Spinal cord (tissue), 10 donors: ENCODE results near the gene MKS1. TPM values are rescaled to one million over a fixed set of nuclear protein-coding genes. Genes with fewer than 3 reads are reported as not detected.

Source experiments
- DNase-seq, 6 donors: peaks; one replicate each; pipeline versions ENCODE4 v3.0.0 to v3.0.0-alpha.2; 2013 to 2015; ENCODE audit warnings: low spot score in 6 of 6, low read depth in 4 of 6
- H3K27ac ChIP-seq: one replicate; pipeline ENCODE4 v1.5.1; 2013; ENCODE audit warnings: low read depth, low read length, control low read depth
- H3K27me3 ChIP-seq: one replicate; pipeline ENCODE4 v1.6.1; 2013; ENCODE audit warnings: low read length; ENCODE audit not compliant: control insufficient read depth, insufficient read depth
- H3K36me3 ChIP-seq: one replicate; pipeline ENCODE4 v1.6.1; 2013; ENCODE audit warnings: low read length; ENCODE audit not compliant: control insufficient read depth, insufficient read depth
- H3K4me1 ChIP-seq: one replicate; pipeline ENCODE4 v1.6.1; 2013; ENCODE audit warnings: low read length; ENCODE audit not compliant: control insufficient read depth, insufficient read depth
- H3K4me3 ChIP-seq: one replicate; pipeline ENCODE4 v1.5.1; 2013; ENCODE audit warnings: low read depth, low read length, control low read depth
- H3K9me3 ChIP-seq: one replicate; pipeline ENCODE4 v1.6.1; 2013; ENCODE audit warnings: low read length; ENCODE audit not compliant: control insufficient read depth, insufficient read depth
- WGBS: methylation state at CpG from one replicate; pipeline ENCODE4 v1.1.5; 2013; ENCODE audit warnings: missing lambda C conversion rate; ENCODE audit not compliant: insufficient coverage; 5-methylcytosine and 5-hydroxymethylcytosine counted together
- polyA plus RNA-seq, 2 donors: library from polyadenylated mRNA; unstranded; fragments of 120-200 nt; gene quantifications; one replicate each; pipeline ENCODE4 v1.2.1, GENCODE V29; 2013; ENCODE audit not compliant: insufficient read length in 2 of 2
- total RNA-seq, 2 donors: library from RNA; depleted of rRNA in 1 of 2; stranded (reverse); fragments of 120-200 nt in 1 of 2; fragments of >200 nt in 1 of 2; gene quantifications; one replicate each; pipeline versions ENCODE4 v1.2.3 to v1.2.4, GENCODE V29; 2013 to 2014
- donor health status: healthy.

Gene MKS1
- total and polyA plus RNA-seq, 4 donors: 15.8 to 29.0 (median 25.2) TPM

DNA sequence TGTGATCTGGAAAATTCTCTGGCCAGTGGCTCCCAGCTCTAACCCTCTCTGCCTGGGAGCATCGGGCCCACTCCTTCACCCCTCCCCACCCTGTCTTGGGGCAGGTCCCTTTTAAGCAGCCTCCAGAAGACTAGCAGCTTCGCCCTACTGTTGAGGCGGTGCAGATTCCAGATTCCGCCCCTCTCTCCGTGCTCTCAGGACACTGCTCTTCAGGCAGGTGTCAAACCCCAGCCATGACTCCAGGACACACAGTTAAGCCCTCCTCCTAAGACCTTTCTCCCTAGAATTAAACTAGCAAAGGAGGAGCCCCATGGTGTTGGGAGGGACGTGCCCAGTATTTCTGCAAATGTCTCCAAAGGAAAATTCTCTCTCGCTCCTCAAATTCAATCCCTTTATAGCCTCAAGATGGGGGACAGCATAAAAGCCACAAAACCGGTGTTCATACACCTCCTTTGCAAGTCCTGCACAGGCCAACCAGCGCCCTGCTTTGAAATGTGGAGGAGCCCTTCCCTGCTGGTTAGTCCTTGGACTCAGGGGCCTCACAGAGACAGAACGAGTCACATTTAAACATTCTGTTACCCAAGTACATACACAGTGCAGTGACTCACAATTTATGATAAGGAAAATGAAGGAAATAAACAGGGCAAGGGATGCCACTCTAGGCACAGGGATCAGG lies 26.5 kb upstream of the MKS1 start:
- no peak overlapping the region for H3K27ac ChIP-seq
- no peaks in the 10 kb centered on the region for H3K9me3 ChIP-seq
- no peak for DNase-seq
- H3K36me3 ChIP-seq: no peaks in the 10 kb centered on the region
- H3K27me3 ChIP-seq: peaks cover 41% of the 10 kb centered on the region
- WGBS: 50% methylated on average over 5 of the region's 10 CpGs
- no peak overlapping the region for H3K4me3 ChIP-seq
- H3K4me1 ChIP-seq: peaks cover 13% of the 10 kb centered on the region

DNA sequence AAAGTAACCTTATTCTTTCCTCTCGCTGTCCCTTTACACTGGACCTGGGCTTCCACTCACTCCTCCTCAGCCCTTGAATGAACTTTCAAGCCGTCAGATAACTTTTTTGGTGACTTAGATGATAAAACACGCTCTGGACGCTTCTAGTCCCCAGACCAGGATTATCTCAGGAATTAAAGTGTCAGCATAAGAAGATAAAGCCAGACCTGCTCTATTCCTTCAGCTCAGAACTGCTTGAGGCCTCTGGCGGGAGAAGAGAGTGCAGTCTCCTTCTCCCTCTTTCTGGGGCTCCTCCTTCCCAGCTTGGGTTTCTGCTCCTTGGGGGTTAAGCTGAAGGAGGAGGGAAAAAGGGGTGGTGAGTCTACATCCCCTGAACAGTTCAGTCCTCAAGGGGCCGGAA lies 25.9 kb upstream of the MKS1 start:
- no peaks in the 10 kb centered on the region for H3K36me3 ChIP-seq
- DNase-seq: no peak
- no peaks in the 10 kb centered on the region for H3K9me3 ChIP-seq
- peaks cover 12% of the 10 kb centered on the region for H3K4me1 ChIP-seq
- no peak overlapping the region for H3K27ac ChIP-seq
- H3K4me3 ChIP-seq: no peak overlapping the region
- H3K27me3 ChIP-seq: peaks cover 40% of the 10 kb centered on the region
- WGBS: 85% methylated on average over 3 of the region's 6 CpGs

DNA sequence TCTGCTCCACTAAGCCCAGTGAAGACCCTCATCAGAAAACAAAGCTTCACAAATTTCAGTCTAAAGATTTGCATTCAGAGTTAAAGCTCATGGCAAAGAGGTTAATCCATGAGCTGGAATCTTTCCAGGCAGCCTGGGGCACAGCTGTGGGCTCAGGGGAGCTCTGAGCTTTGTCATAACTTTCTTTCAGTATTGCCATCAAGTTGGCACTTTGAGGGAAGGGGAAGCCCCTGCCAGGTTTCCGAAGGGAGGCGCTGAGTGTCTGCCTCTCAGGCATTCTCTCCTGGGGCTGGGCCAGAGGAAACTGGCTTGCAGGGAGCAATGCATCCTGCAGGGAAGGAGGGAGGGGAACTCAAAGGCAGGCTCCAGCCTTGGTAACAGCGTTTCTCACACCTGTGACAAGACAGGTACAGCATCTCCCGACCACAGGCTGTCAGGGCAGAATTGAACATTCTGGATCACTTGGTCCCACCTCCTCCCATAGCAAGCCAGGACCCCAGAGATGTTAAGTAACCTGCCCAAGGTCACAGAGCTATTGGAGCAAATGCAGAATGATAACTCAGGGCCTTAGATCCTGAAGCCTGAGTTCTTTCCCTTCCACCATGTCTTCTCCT lies 23.2 kb upstream of the MKS1 start:
- DNase-seq: peak in 2 of 6 donors; percentile 26 to 41
- no peaks in the 10 kb centered on the region for H3K4me1 ChIP-seq
- no peak overlapping the region for H3K4me3 ChIP-seq
- no peaks in the 10 kb centered on the region for H3K9me3 ChIP-seq
- H3K27me3 ChIP-seq: peaks cover 21% of the 10 kb centered on the region
- H3K36me3 ChIP-seq: no peaks in the 10 kb centered on the region
- no peak overlapping the region for H3K27ac ChIP-seq
- WGBS: 11% methylated on average over 4 of the region's 4 CpGs

DNA sequence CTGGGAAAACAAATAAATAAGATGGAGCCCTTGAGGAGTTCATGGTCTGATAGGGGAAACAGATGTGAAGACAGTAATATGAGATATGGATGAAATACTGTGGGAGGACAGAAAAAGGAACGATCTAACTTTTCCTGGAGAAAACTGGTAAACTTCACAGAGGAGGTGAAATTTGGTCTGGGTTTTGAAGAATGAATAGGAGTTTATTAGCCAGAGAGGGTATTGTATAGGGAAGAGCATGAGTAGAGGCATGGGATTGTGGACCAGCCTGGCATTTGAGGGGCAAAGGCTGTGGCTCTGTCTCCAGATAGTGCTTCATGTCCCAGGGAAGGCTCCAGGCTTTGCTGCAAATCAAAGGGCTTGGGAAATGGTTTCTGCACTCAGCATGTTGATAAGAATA lies 20.9 kb upstream of the MKS1 start:
- H3K4me3 ChIP-seq: no peak overlapping the region
- H3K36me3 ChIP-seq: no peaks in the 10 kb centered on the region

DNA sequence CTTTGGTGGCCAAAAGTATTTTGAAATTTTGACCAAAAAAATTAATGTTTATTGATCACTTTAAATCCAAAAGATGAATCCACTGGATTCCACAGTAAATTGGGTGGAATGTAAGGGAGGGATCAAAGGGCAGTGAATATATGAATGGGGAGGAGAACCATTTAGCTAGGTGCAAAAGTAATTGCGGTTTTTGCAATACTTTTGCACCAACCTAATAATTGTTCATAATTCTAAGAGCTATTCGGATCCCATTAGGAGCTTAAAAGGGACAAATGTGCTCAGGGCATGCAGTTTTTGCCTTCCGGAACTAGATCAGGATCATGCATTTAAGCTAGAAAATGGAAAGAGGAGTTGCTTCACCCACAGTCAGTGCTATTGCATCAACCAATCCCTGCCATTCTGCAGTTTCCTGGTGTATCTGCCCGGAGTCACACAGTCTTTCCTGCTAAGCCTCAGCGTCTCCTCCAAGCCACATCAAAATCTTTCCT lies 19.1 kb upstream of the MKS1 start, which contains the start of gene LPO:
TSS of gene LPO (plus strand) at position 438 of the 488 bp plus-strand sequence. CDS start 4,396 bp downstream, outside the sequence.
- H3K4me1 ChIP-seq: no peaks in the 10 kb centered on the region
- H3K9me3 ChIP-seq: no peaks in the 10 kb centered on the region
- no peak within 1 kb of the TSS for H3K27ac ChIP-seq
- H3K4me3 ChIP-seq: no peak within 1 kb of the TSS
- H3K36me3 ChIP-seq: no peaks in the 10 kb centered on the region
- DNase-seq: no peak
- H3K27me3 ChIP-seq: peaks cover 27% of the 10 kb centered on the region
- WGBS: 67% methylated on average over 2 of the region's 5 CpGs

More for the DNA sequence above, 20.9 kb upstream of the MKS1 start:
- WGBS: 77% methylated on average over 1 of the region's 1 CpG
- Histone ChIP-seq H3K9me3 (no peaks in the 10 kb centered on the region), H3K4me1 (no peaks in the 10 kb centered on the region), H3K27me3 (peaks cover 19% of the 10 kb centered on the region), H3K27ac (no peak overlapping the region)
- no peak for DNase-seq

DNA sequence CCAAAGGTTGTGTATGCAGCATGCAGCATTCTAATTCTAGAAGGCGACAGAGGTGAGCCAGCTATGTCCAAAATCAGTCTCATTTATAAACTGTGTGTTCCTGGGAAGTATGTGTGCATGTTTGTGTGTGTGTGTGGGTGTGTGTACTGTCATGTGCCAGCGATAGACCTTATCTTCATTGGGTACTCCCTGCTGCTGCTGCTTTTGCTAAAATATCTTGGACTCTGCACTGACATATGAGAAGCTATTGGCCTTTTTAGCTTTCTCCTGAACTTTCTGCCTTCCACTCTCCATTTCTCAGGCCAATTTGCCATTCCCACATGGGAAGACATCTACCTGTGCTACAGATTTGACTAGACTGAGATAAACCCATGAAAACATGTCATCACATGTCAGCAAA lies 17.3 kb upstream of the MKS1 start:
- peaks cover 20% of the 10 kb centered on the region for H3K27me3 ChIP-seq
- DNase-seq: no peak
- H3K4me3 ChIP-seq: no peak overlapping the region
- H3K27ac ChIP-seq: no peak overlapping the region
- H3K9me3 ChIP-seq: no peaks in the 10 kb centered on the region
- no CpG with 5 or more reads among the region's 2 CpGs for WGBS
- no peaks in the 10 kb centered on the region for H3K4me1 ChIP-seq
- no peaks in the 10 kb centered on the region for H3K36me3 ChIP-seq

DNA sequence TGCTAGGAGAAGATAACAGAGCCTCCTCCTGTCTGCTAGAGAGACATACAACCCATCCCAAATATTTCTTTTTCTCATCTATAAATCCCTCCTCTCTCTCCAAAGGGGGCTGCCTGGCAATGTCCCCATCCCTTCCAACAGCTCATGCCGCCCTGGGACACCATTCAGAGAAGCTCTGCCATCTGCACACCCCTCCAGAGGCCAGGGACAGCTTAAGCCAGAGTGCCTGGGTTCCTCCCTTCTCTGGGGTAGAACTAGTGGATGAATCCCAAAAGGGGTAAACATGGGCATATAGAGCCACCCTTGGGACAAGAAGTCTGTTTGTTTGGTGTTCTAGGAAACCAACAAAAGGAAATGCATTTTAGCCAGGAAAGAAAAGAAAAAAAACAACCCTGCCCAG lies 16.8 kb upstream of the MKS1 start:
- Histone ChIP-seq H3K9me3 (no peaks in the 10 kb centered on the region), H3K4me1 (no peaks in the 10 kb centered on the region), H3K4me3 (no peak overlapping the region), H3K27me3 (peaks cover 18% of the 10 kb centered on the region), H3K36me3 (no peaks in the 10 kb centered on the region), H3K27ac (no peak overlapping the region)
- WGBS: no CpG with 5 or more reads among the region's 1 CpG
- no peak for DNase-seq

DNA sequence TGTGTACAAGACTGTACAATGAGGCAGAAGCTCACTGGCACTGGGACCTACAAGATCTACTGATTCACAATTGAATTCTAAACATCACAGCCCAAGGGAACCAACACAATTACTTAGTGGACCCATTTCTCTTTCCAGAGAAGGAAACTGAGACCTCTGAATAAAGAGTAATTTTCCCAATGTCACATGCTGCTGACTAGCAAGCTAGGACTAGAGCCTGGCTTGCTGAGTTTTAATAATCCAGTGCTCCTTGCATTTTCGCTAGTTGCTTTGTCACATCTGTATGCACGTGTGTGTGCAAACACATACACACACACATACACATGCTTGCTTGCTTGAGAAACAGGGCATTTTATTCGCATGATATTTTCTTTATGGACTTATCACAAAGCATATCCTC lies 15.5 kb upstream of the MKS1 start:
- H3K27ac ChIP-seq: no peak overlapping the region
- no peaks in the 10 kb centered on the region for H3K36me3 ChIP-seq
- H3K4me1 ChIP-seq: no peaks in the 10 kb centered on the region
- 63% methylated on average over 1 of the region's 3 CpGs for WGBS
- no peak for DNase-seq
- H3K9me3 ChIP-seq: no peaks in the 10 kb centered on the region
- peaks cover 18% of the 10 kb centered on the region for H3K27me3 ChIP-seq
- H3K4me3 ChIP-seq: no peak overlapping the region

DNA sequence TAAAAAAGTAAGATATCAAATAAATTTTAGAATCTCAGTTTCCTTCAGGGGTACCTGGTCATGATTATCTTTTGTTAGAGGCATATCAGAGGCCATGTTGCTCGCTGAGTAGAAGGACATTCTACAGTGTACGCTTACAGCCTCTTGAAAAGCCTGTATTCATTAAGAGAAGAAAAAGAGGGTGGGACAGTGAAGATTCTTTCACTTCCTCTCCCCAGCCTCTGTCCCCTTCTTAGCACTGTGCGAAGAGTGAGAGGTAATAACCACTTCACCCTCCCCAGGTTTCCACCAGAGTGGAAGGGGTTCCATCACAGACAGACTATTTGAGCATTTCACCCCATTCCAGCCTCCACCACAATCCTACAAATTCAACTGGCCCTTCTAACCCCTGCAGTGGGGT lies 14.5 kb upstream of the MKS1 start:
- WGBS: no CpG with 5 or more reads among the region's 3 CpGs
- no peak overlapping the region for H3K4me3 ChIP-seq
- H3K27me3 ChIP-seq: peaks cover 16% of the 10 kb centered on the region
- H3K27ac ChIP-seq: no peak overlapping the region
- DNase-seq: no peak
- H3K9me3 ChIP-seq: no peaks in the 10 kb centered on the region
- no peaks in the 10 kb centered on the region for H3K36me3 ChIP-seq
- no peaks in the 10 kb centered on the region for H3K4me1 ChIP-seq

DNA sequence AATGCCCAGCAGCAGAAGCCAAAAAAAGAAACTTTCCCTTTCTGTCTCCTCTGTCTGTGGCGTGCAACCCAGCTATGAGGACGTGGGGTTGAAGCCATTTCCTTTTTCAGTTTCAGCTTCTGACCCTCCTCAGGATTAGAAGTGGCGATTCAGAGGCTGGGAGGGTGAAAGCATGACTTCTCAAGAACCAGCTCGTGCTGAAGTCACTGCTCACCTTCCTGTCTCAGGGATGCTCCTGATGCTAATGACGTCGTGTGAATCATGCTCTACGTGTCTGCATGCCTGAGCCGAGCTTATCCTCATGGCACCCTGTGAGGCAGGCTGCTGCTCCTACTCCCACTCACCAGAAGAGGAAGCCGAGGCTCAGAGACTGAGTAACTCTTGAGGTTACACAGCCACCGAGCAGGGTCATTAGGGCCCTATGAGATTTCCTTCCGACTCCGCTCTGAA lies 13.7 kb upstream of the MKS1 start:
- no peak for DNase-seq
- Histone ChIP-seq H3K27ac (no peak overlapping the region), H3K27me3 (peaks cover 16% of the 10 kb centered on the region), H3K9me3 (no peaks in the 10 kb centered on the region), H3K4me3 (no peak overlapping the region), H3K36me3 (no peaks in the 10 kb centered on the region), H3K4me1 (no peaks in the 10 kb centered on the region)
- 54% methylated on average over 12 of the region's 12 CpGs for WGBS
